ENCODE measurements around the gene FAM170B. TPM values are rescaled to one million over a fixed set of nuclear protein-coding genes. Genes with fewer than 3 reads are reported as not detected.

The FAM170B gene
- polyA plus RNA-seq, 1 of the 3 experiments (the other 2 are of a cell fraction), result not detected

DNA sequence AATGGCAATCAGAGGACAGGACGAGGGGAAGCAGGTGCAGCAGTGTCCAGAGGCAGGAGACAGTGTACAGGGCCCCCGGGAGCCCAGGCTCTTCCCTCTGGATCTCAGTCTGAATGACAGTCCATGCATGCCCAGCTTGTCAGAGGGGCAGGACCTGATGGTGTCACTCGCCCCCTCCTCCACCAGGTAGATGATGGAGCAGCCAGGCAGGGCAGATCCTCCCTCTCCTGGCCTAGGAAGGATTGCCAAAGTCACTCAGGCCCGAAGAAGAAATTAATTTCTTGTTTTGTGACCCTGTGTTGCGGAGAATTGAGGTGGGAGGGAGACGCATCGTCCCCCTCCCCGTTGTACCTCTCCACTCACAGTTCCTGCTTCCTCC, 22.5 kb downstream of the FAM170B start:
- H3K36me3 ChIP-seq (replicated peaks in 1 of 2; ENCODE audit: control insufficient read depth in 1 of 2, insufficient read depth in 2 of 2, low read length in 1 of 2), result no peaks in the 10 kb centered on the region
- WGBS (ENCODE audit: low lambda C conversion rate), result 48% methylated on average over 6 of the region's 8 CpGs

DNA sequence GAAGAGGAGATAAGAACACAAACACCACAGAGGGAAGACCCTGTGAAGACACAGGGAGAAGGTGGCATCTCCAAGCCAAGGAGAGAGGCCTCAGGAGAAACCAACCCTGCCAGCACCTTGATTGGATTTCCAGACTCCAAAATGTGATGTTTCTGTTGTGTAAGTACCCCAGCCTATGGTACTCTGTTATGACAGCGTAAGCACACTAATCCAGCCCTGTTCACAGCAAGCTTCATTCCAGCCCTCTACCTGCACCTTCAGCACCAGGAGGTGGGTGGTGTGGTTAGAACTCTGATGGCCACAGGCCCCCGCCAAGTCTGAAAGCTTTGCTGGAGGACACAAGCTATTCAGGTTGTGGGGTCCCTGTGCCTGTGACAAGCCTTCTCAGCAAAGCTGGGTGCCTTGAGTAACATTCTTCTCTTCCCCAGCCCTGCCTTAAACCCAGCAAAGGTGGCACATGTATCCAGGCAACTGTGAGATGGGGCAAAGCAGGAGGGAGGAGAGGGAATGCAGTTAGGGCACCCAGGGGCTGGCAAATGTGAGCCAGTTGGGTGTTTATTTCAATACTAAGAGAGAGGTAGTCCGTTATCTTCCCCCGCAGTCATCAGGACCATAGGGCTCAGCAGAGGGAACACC, 23.0 kb downstream of the FAM170B start:
- DNase-seq, result no peak
- H3K27ac ChIP-seq (ENCODE audit: low read depth in 2 of 2, low read length in 1 of 2), result no peak overlapping the region; a peak in 1 of 4 replicates
- H3K4me3 ChIP-seq (ENCODE audit: low read depth in 2 of 2, low read length in 1 of 2), result no peak overlapping the region
- no peaks in the 10 kb centered on the region for H3K9me3 ChIP-seq
- no peaks in the 10 kb centered on the region for H3K9me2 ChIP-seq
- POLR2A ChIA-PET, result no interaction called here
- H3K9ac ChIP-seq, result no peak overlapping the region
- 82% methylated on average over 3 of the region's 4 CpGs for WGBS (ENCODE audit: low lambda C conversion rate)
- no peaks in the 10 kb centered on the region for H4K20me1 ChIP-seq (ENCODE audit: insufficient read depth)
- CTCF ChIA-PET, result interaction anchor here (0.5 to 0.9 kb wide), 3 partner anchors 408 to 456 kb away, joined by 3 read pairs; no protein-coding TSS in a partner anchor
- H3F3A ChIP-seq (replicated peaks; ENCODE audit: insufficient read depth), result no peaks in the 10 kb centered on the region
- no peak overlapping the region for H2AFZ ChIP-seq (ENCODE audit: low read depth)
- H3K36me3 ChIP-seq (replicated peaks in 1 of 2; ENCODE audit: control insufficient read depth in 1 of 2, insufficient read depth in 2 of 2, low read length in 1 of 2), result no peaks in the 10 kb centered on the region
- H3K4me2 ChIP-seq, result no peak overlapping the region
- H3K79me2 ChIP-seq (ENCODE audit: insufficient read depth), result no peaks in the 10 kb centered on the region
- no peaks in the 10 kb centered on the region for H3K27me3 ChIP-seq (ENCODE audit: insufficient read depth)
- H3K4me1 ChIP-seq (ENCODE audit: control insufficient read depth in 1 of 2, insufficient read depth in 2 of 2, low read depth in 1 of 2, low read length in 1 of 2), result peaks cover 0 to 37% of the 10 kb centered on the region in 2 experiments; a peak in 1 of 4 replicates
- TF ChIP-seq POLR2AphosphoS5 (IDR thresholded peaks at IDR 0.05; ENCODE audit: low read depth, low read length) (no peak), FOSL2 (IDR thresholded peaks at IDR 0.05; ENCODE audit: borderline replicate concordance, low read depth) (no peak), MEF2A (IDR thresholded peaks at IDR 0.05; ENCODE audit: borderline replicate concordance, low read depth) (no peak), RCOR1 (IDR thresholded peaks at IDR 0.05; ENCODE audit: low read length) (no peak), YY1 (IDR thresholded peaks at IDR 0.05; ENCODE audit: low read depth) (no peak), RFX5 (IDR thresholded peaks at IDR 0.05; ENCODE audit: low read length) (no peak)

More for the DNA sequence above, 22.5 kb downstream of the FAM170B start:
- POLR2A ChIA-PET, result no interaction called here
- Histone ChIP-seq H3K27ac (ENCODE audit: low read depth in 2 of 2, low read length in 1 of 2) (no peak overlapping the region), H3K9ac (no peak overlapping the region), H3F3A (replicated peaks; ENCODE audit: insufficient read depth) (no peaks in the 10 kb centered on the region), H3K4me2 (no peak overlapping the region), H3K27me3 (ENCODE audit: insufficient read depth) (no peaks in the 10 kb centered on the region), H3K79me2 (ENCODE audit: insufficient read depth) (no peaks in the 10 kb centered on the region), H4K20me1 (ENCODE audit: insufficient read depth) (no peaks in the 10 kb centered on the region), H2AFZ (ENCODE audit: low read depth) (no peak overlapping the region), H3K9me2 (no peaks in the 10 kb centered on the region), H3K9me3 (no peaks in the 10 kb centered on the region), H3K4me3 (ENCODE audit: low read depth in 2 of 2, low read length in 1 of 2) (no peak overlapping the region), H3K4me1 (ENCODE audit: control insufficient read depth in 1 of 2, insufficient read depth in 2 of 2, low read depth in 1 of 2, low read length in 1 of 2) (peaks cover 0 to 37% of the 10 kb centered on the region in 2 experiments; a peak in 1 of 4 replicates)
- CTCF ChIA-PET, result interaction anchor here (0.9 kb wide), 2 partner anchors 408 to 454 kb away, joined by 3 read pairs; no protein-coding TSS in a partner anchor
- no peak for DNase-seq
- no peak for TF ChIP-seq SMC3 (IDR thresholded peaks at IDR 0.05; ENCODE audit: low read depth, low read length)
- TF ChIP-seq, protein P1, sequence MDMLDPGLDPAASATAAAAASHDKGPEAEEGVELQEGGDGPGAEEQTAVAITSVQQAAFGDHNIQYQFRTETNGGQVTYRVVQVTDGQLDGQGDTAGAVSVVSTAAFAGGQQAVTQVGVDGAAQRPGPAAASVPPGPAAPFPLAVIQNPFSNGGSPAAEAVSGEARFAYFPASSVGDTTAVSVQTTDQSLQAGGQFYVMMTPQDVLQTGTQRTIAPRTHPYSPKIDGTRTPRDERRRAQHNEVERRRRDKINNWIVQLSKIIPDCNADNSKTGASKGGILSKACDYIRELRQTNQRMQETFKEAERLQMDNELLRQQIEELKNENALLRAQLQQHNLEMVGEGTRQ (IDR thresholded peaks at IDR 0.05; ENCODE audit: borderline replicate concordance, low read depth, low read length), result no peak
- TF ChIP-seq TAF1 (IDR thresholded peaks at IDR 0.05; ENCODE audit: borderline replicate concordance, low read depth, low read length), result no peak
- TF ChIP-seq JUND (IDR thresholded peaks at IDR 0.05), result no peak
- TF ChIP-seq MXI1 (IDR thresholded peaks at IDR 0.05; ENCODE audit: low read depth, low read length), result no peak

Measured in SK-N-SH (cell line).